OCI-LY1 (cell line): ENCODE data around the gene ARHGEF28.

Experiments
- H2AFZ ChIP-seq: fragments of 200-600 bp; sonication (generic), shearing (Covaris generic); 2 replicates; pipeline ENCODE4 v1.6.0; 2014; ENCODE audit warnings: antibody characterized with exemption, mild to moderate bottlenecking, low read length
- H3F3A ChIP-seq: fragments of 200-600 bp; sonication (generic), shearing (Covaris generic); 2 replicates; pipeline ENCODE4 v1.6.0; 2014; ENCODE audit warnings: mild to moderate bottlenecking, antibody characterized with exemption, low read length, moderate library complexity; ENCODE audit not compliant: insufficient read depth
- H3K27ac ChIP-seq: fragments of 200-600 bp; sonication (generic); 2 replicates; pipeline ENCODE4 v1.5.1; 2014; ENCODE audit warnings: low read length, mixed run types, mild to moderate bottlenecking, low read depth; ENCODE audit not compliant: poor library complexity, severe bottlenecking
- H3K27me3 ChIP-seq: fragments of 200-600 bp; sonication (generic); 2 replicates; pipeline ENCODE4 v1.6.0; 2014; ENCODE audit warnings: antibody characterized with exemption, mild to moderate bottlenecking, low read length, moderate library complexity; ENCODE audit not compliant: insufficient read depth
- H3K36me3 ChIP-seq: fragments of 200-600 bp; sonication (generic); 2 replicates; pipeline ENCODE4 v1.6.1; 2014; ENCODE audit warnings: mild to moderate bottlenecking, antibody characterized with exemption, low read length, moderate library complexity, mixed read lengths; ENCODE audit not compliant: insufficient read depth
- H3K4me1 ChIP-seq: fragments of 200-600 bp; sonication (generic); 2 replicates; pipeline ENCODE4 v1.5.1; 2014; ENCODE audit warnings: mild to moderate bottlenecking, low read length, moderate library complexity; ENCODE audit not compliant: insufficient read depth, severe bottlenecking
- H3K4me2 ChIP-seq: fragments of 200-600 bp; sonication (generic), shearing (Covaris generic); 2 replicates; pipeline ENCODE4 v1.6.1; 2014; ENCODE audit warnings: low read length
- H3K4me3 ChIP-seq: fragments of 200-600 bp; sonication (generic); 2 replicates; pipeline ENCODE4 v1.5.1; 2014; ENCODE audit warnings: low read length, low read depth, mild to moderate bottlenecking, mixed read lengths; ENCODE audit not compliant: poor library complexity, severe bottlenecking
- H3K79me2 ChIP-seq: fragments of 200-600 bp; shearing (Covaris generic); 2 replicates; pipeline ENCODE4 v1.6.1; 2016; ENCODE audit warnings: mixed run types, low read length, mixed read lengths; ENCODE audit not compliant: insufficient read depth
- H3K9ac ChIP-seq: fragments of 200-600 bp; sonication (generic), shearing (Covaris generic); 2 replicates; pipeline ENCODE4 v1.6.1; 2014; ENCODE audit warnings: mild to moderate bottlenecking, low read length, mixed read lengths
- H3K9me2 ChIP-seq: fragments of 200-600 bp; sonication (generic), shearing (Covaris generic); 2 replicates; pipeline ENCODE4 v1.6.1; 2014; ENCODE audit warnings: low read depth, mild to moderate bottlenecking, low read length, mixed read lengths
- H3K9me3 ChIP-seq: fragments of 200-600 bp; shearing (Covaris generic); 2 replicates; pipeline ENCODE4 v1.6.1; 2014; ENCODE audit warnings: low read length, mixed read lengths
- H4K20me1 ChIP-seq: fragments of 200-600 bp; sonication (generic), shearing (Covaris generic); 2 replicates; pipeline ENCODE4 v1.6.0; 2016; ENCODE audit warnings: mild to moderate bottlenecking, low read length; ENCODE audit not compliant: insufficient read depth
- CTCF ChIP-seq: fragments of 200-600 bp; sonication (generic), shearing (Covaris generic); IDR thresholded peaks from 2 replicates; pipeline ENCODE4 v1.5.1; 2017; ENCODE audit warnings: mild to moderate bottlenecking, antibody characterized with exemption, low read length, moderate library complexity, mixed read lengths
- EZH2 ChIP-seq: fragments of 200-600 bp; sonication (generic), shearing (Covaris generic); IDR thresholded peaks from 2 replicates; pipeline ENCODE4 v1.8.0; 2017; ENCODE audit warnings: borderline replicate concordance, mixed run types, mild to moderate bottlenecking, antibody characterized with exemption, low read length, moderate library complexity, mixed read lengths

The ARHGEF28 gene

GRCh38 chr5:73858054-73858453 lies 232.1 kb downstream of the ARHGEF28 start:
- Histone ChIP-seq H2AFZ (no peak overlapping the region), H3K27ac (no peak overlapping the region), H3K36me3 (no peaks in the 10 kb centered on the region), H3K27me3 (no peaks in the 10 kb centered on the region), H3F3A (no peaks in the 10 kb centered on the region), H3K4me3 (no peak overlapping the region), H3K9me3 (no peaks in the 10 kb centered on the region), H3K4me2 (no peak overlapping the region), H3K79me2 (no peaks in the 10 kb centered on the region), H3K9ac (no peak overlapping the region), H4K20me1 (no peaks in the 10 kb centered on the region), H3K9me2 (no peaks in the 10 kb centered on the region), H3K4me1 (no peaks in the 10 kb centered on the region)
- TF ChIP-seq EZH2, result no peak
- TF ChIP-seq CTCF, result no peak

GRCh38 chr5:73858776-73859175 lies 232.8 kb downstream of the ARHGEF28 start:
- Histone ChIP-seq H3K9me2 (no peaks in the 10 kb centered on the region), H3K9me3 (no peaks in the 10 kb centered on the region), H4K20me1 (no peaks in the 10 kb centered on the region), H3K4me1 (no peaks in the 10 kb centered on the region), H3K9ac (no peak overlapping the region), H3K27me3 (no peaks in the 10 kb centered on the region), H3K4me2 (no peak overlapping the region), H2AFZ (no peak overlapping the region), H3K27ac (no peak overlapping the region), H3K36me3 (no peaks in the 10 kb centered on the region), H3K4me3 (no peak overlapping the region), H3F3A (no peaks in the 10 kb centered on the region), H3K79me2 (no peaks in the 10 kb centered on the region)
- TF ChIP-seq EZH2 (no peak), CTCF (no peak)

GRCh38 chr5:73859696-73860095 lies 233.7 kb downstream of the ARHGEF28 start:
- no peaks in the 10 kb centered on the region for H3F3A ChIP-seq
- H2AFZ ChIP-seq, result no peak overlapping the region
- no peaks in the 10 kb centered on the region for H3K79me2 ChIP-seq
- H3K27me3 ChIP-seq, result no peaks in the 10 kb centered on the region
- H3K9me3 ChIP-seq, result no peaks in the 10 kb centered on the region
- no peak overlapping the region for H3K9ac ChIP-seq
- H3K36me3 ChIP-seq, result no peaks in the 10 kb centered on the region
- no peaks in the 10 kb centered on the region for H4K20me1 ChIP-seq
- no peak overlapping the region for H3K4me2 ChIP-seq
- no peaks in the 10 kb centered on the region for H3K9me2 ChIP-seq
- no peak for TF ChIP-seq CTCF
- no peak for TF ChIP-seq EZH2
- H3K4me1 ChIP-seq, result no peaks in the 10 kb centered on the region
- no peak overlapping the region for H3K27ac ChIP-seq
- no peak overlapping the region for H3K4me3 ChIP-seq
